Nephron (organoid): ENCODE measurements around the gene COPS3.

Experiments
- H3K27ac Mint-ChIP-seq, 3 experiments: 2 replicates each; pipeline ENCODE4 v1.8.0; 2020; ENCODE audit warnings: mixed read lengths in 3 of 3, mild to moderate bottlenecking in 2 of 3, moderate library complexity in 1 of 3
- H3K27me3 Mint-ChIP-seq: 2 replicates; pipeline ENCODE4 v1.8.0; 2021; ENCODE audit warnings: low read depth, mild to moderate bottlenecking, moderate library complexity, mixed read lengths
- H3K36me3 Mint-ChIP-seq: 2 replicates; pipeline ENCODE4 v1.8.0; 2020; ENCODE audit warnings: low read depth, mixed read lengths
- H3K4me1 Mint-ChIP-seq: 2 replicates; pipeline ENCODE4 v1.8.0; 2020; ENCODE audit warnings: mixed read lengths
- H3K4me3 Mint-ChIP-seq, 3 experiments: 2 replicates each; pipeline ENCODE4 v1.8.0; 2020; ENCODE audit warnings: mild to moderate bottlenecking in 3 of 3, mixed read lengths in 3 of 3, moderate library complexity in 2 of 3
- H3K9me3 Mint-ChIP-seq: 2 replicates; pipeline ENCODE4 v1.8.0; 2020; ENCODE audit warnings: mixed read lengths
- CTCF ChIP-seq, 3 experiments: fragments of 200-600 bp; sonication (generic); IDR thresholded peaks; one replicate each; pipeline ENCODE4 v1.5.0; 2021; ENCODE audit warnings: antibody characterized with exemption in 3 of 3; ENCODE audit not compliant: unreplicated experiment in 3 of 3

The COPS3 gene

GRCh38 chr17:17223736-17224135 lies 57.3 kb downstream of the COPS3 start:
- peaks cover 72% of the 10 kb centered on the region for H3K36me3 Mint-ChIP-seq
- no peak for TF ChIP-seq CTCF (IDR thresholded peaks at IDR 0.05; ENCODE audit: unreplicated experiment in 3 of 3)
- no peaks in the 10 kb centered on the region for H3K4me1 Mint-ChIP-seq
- H3K27me3 Mint-ChIP-seq: no peaks in the 10 kb centered on the region
- no peak overlapping the region for H3K27ac Mint-ChIP-seq
- no peak overlapping the region for H3K4me3 Mint-ChIP-seq
- H3K9me3 Mint-ChIP-seq: no peaks in the 10 kb centered on the region

DNA sequence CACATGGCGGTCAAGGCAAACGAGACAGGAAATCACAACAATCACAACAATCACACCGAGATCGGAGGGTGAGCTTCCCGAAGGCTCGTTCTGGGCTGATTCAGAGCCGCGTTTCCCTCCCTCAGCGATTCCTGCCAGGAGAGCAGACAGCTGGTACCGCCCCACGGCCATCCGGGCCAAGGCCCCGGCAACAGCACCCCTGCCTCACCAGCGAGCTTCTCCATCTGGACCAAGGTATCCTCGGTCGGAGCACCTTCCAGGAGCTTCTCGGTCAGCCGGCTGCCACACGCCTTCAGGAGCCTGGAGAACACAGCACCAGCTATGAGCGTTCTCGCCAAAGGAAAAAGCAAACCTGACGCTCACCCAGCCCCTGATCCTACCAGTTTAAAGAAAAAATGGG lies 59.7 kb downstream of the COPS3 start:
- H3K4me3 Mint-ChIP-seq: no peak overlapping the region
- peaks cover 81% of the 10 kb centered on the region for H3K36me3 Mint-ChIP-seq
- TF ChIP-seq CTCF (IDR thresholded peaks at IDR 0.05; ENCODE audit: unreplicated experiment in 3 of 3): no peak
- no peak overlapping the region for H3K27ac Mint-ChIP-seq
- H3K4me1 Mint-ChIP-seq: no peaks in the 10 kb centered on the region
- no peaks in the 10 kb centered on the region for H3K27me3 Mint-ChIP-seq
- no peaks in the 10 kb centered on the region for H3K9me3 Mint-ChIP-seq

GRCh38 chr17:17220529-17220928 lies 60.5 kb downstream of the COPS3 start:
- Mint-ChIP-seq H3K27ac (no peak overlapping the region), H3K4me3 (no peak overlapping the region), H3K9me3 (no peaks in the 10 kb centered on the region), H3K27me3 (no peaks in the 10 kb centered on the region), H3K4me1 (no peaks in the 10 kb centered on the region), H3K36me3 (peaks cover 76% of the 10 kb centered on the region)
- TF ChIP-seq CTCF (IDR thresholded peaks at IDR 0.05; ENCODE audit: unreplicated experiment in 3 of 3): no peak

DNA sequence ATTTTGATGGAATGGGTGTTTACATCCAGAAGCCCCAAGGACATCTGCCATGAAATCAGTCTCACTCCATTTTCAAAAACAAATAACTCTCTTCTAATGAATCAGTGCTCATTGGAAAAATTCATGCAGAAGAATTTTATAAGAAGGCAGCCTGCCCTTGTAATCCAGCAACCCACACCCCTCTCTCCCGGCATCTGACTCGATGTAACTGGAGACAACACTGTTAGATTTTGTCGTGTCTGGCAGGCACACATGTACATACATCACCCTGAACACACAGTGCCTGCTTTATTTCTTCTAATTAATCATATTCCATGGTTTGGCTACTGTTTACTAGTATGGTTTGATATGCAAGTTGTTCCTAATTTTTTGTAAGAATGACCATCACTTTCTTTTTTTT lies 63.1 kb downstream of the COPS3 start:
- H3K36me3 Mint-ChIP-seq: peaks cover 62% of the 10 kb centered on the region
- no peaks in the 10 kb centered on the region for H3K27me3 Mint-ChIP-seq
- no peaks in the 10 kb centered on the region for H3K9me3 Mint-ChIP-seq
- H3K4me1 Mint-ChIP-seq: no peaks in the 10 kb centered on the region
- TF ChIP-seq CTCF (IDR thresholded peaks at IDR 0.05; ENCODE audit: unreplicated experiment in 3 of 3): no peak
- H3K4me3 Mint-ChIP-seq: no peak overlapping the region
- H3K27ac Mint-ChIP-seq: no peak overlapping the region

DNA sequence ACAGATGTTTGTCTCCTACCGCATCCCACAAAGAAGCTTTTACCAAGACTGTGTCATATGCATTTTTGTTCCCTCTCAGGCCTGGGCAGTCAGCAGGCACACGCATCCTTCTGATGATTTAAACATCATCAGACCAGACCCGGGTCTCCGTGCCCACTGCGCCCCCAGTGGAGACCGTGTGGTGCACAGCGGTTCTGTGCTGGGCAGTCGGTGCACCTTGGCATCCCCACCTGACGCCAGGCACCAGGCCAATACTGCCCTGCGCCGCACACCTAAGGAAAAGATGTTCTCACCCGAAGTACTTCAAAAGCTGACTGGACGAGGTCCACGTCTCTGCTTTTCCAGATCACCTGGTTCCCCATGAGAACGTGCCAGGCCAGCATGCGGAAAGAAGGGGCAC lies 64.3 kb downstream of the COPS3 start:
- Mint-ChIP-seq H3K9me3 (no peaks in the 10 kb centered on the region), H3K4me3 (no peak overlapping the region), H3K4me1 (no peaks in the 10 kb centered on the region), H3K27me3 (no peaks in the 10 kb centered on the region), H3K27ac (no peak overlapping the region), H3K36me3 (peaks cover 57% of the 10 kb centered on the region)
- no peak for TF ChIP-seq CTCF (IDR thresholded peaks at IDR 0.05; ENCODE audit: unreplicated experiment in 3 of 3)

DNA sequence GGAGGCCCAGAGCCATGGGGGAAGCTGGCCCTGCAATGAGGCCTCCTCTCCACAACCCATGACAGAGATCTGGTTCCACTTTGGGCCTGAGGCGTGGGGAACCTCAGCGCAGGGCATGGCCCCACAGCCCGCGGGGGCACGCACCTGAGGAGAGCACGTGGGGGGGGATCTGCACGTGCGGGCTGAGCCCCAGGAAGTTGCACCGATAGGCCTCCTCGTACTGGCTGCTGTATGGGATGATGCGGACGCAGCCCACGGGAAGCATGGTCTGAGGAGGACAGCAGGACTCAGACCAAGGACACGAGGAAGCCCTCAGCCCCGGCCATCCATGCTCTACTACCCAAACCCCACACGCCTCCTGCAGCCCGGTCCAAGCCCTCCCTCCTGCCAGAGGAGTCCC lies 64.8 kb downstream of the COPS3 start:
- Mint-ChIP-seq H3K4me3 (no peak overlapping the region), H3K9me3 (no peaks in the 10 kb centered on the region), H3K27ac (no peak overlapping the region), H3K36me3 (peaks cover 54% of the 10 kb centered on the region), H3K27me3 (no peaks in the 10 kb centered on the region), H3K4me1 (no peaks in the 10 kb centered on the region)
- no peak for TF ChIP-seq CTCF (IDR thresholded peaks at IDR 0.05; ENCODE audit: unreplicated experiment in 3 of 3)
